GM18526 (cell line): ENCODE results near the gene HABP4.

Experiments
- POLR2A ChIP-seq: IDR thresholded peaks from 3 replicates; pipeline ENCODE4 v1.6.1; 2011; ENCODE audit not compliant: insufficient read length; ENCODE audit errors: extremely low read depth

HABP4 gene

DNA sequence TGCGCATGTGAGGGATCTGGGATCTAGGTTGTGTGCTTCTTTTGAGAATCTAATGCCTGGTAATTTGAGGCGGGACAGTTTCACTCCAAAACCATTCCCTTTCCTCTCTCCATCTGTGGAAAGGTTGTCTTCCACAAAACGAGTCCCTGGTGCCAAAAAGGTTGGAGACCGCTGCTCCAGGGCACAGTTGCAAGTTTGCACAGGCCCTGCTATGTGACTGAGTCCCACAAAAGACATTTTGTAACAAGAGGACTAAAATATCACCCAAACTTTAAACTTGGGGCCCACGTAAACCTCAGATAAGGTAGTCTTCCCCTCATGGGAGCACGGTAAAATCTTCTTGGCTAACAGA lies 26.0 kb upstream of the HABP4 start:
- TF ChIP-seq POLR2A = no peak

DNA sequence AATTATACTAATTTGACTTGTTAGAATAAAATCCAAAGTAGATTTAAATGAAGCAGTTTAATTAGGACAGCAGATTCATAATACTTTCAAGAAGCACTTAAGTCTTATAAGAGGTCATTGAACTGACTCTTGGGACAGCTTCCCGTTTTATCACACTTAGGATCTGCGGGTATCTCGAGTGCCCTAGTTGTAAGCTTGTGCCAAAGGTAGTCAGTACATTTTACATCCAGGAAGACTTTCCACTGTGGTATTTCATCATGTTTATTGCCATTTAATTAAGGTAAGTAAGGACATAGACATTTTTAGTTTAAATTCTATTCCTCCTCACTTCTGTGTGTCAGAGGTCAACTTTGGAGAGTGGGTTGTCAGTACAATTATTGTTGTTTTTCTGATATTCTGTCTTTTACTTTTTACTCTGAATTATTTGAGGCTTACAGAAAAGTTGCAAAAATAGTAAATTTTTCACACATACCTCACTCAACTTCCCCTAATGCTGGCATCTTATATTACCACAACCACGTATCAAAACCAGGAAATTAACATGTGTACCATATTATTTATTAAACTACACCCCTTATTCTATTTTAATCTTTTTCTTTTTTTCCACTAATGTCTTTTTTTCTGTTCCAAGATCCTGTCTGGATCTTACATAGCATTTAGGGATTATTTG lies 24.3 kb upstream of the HABP4 start:
- TF ChIP-seq POLR2A = no peak

DNA sequence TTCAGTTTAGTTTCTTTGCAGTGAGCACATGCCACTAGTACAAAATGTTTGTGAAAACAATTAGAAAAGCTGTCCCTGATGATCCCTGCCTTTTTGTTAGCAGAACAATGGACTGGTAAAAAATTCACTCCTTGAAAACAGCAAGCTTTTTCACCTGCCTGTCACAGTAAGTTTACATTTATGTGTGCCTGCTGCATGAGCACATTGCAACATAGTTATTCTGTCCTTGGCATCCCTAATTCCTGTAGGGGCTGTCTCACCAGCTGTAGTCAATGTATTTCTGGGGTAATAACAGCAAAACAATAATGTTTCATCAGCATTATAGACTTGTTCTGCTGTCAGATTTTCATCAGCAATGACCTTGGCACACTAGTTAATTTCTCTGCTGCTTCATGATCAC lies 20.2 kb upstream of the HABP4 start:
- no peak for TF ChIP-seq POLR2A

DNA sequence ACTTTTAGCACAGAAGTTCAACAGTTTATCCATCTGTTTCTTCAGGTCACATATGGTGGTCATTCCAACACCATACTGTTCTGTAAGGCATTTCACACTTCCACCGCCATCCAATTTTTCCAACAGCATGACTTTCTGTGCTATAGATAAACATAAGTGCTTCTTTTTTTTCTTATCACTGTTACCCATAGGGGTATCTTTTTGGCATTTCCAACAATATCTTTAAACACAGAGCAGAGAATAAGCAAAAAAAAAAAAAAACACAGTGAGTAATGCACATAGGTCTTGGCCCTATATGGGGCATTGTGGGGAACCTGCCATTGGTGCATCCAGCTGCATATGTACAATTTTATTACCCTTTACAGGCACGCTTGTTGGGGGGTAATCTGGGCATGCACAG lies 19.6 kb upstream of the HABP4 start:
- no peak for TF ChIP-seq POLR2A

DNA sequence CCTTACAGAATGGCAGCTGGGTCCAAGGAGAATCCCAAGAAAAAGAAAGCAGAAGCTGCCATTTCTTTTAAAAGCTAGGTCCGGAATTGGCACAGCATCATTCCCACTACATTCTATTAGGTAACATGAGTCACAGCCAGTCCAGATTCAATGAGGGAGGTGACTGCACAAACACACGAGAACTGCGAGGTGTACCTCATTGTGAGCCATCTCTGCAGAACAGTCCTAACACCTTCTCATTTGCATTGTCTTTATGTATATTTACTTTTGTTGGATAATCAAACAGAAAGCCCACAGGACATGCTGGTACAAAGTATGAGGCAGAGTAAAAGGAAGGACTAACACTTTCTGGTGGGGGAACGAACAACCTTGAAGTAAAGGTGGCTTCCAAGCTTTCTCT lies 14.6 kb upstream of the HABP4 start:
- TF ChIP-seq POLR2A = no peak

DNA sequence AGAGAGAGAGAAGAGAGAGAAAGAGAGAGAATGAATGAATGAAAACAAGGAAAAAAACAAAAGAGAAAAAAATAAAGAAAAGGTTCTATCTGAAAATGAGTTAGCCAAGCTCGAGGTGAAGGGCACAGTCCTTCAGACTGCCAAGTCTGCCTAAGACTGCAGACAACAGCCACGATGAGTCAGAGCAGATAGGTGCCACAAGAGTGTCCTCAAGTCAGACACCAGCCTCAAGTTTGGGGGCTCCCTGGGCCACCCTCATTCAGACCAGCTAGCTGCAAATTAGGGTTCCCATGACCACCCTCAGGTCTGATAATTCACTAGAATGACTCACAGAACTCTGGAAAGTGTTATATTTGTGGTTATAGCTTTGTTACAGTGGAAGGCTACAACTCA lies 13.9 kb upstream of the HABP4 start:
- TF ChIP-seq POLR2A = no peak

DNA sequence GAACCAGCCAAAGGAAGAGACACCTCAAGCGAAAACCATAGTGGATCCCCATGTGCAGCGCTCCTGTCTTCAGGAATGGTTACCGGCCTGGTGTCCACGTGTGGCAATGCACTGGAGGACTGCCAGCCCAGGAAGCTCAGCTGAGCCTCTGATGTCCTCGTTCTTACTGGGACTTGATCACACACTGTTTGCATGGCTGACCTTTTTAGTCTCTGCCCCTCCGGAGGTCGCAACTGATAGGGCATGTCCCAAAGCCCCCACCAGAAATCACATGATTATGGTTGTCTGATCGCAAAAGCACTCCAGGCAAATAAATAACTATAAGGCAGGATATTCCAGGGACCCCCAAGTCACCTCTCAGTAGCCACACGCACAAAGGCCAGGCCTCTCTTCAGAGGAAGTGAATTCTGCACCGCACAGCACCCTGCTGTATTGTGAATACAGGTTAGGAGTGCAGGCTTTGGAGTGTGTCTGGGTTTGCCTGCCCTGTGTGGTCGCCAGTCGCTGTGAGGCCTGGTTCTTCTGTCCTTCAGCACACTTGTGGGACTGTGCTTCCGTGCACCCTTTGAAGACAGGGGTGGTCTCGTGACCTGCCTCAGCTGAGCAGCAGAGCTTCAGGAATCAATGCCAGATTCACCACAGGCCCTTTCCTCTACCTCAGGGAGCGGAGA lies 13.4 kb upstream of the HABP4 start:
- no peak for TF ChIP-seq POLR2A

DNA sequence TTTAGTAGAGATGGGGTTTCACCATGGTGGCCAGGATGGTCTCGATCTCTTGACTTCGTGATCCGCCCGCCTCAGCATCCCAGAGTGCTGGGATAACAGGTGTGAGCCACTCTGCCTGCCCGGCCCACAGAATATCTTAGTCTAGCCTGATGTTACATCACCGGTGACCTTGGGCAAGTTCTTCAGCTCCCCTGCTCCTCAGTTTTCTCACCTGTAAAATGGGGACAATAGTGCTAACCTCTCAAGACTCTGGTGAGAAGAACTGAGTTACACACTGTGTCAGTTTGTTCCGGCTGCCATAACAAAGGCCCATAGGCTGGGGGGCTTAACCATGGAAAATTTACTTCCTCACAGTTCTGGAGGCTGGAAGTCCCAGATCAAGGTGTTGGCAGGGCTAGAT lies 12.5 kb upstream of the HABP4 start:
- no peak for TF ChIP-seq POLR2A

DNA sequence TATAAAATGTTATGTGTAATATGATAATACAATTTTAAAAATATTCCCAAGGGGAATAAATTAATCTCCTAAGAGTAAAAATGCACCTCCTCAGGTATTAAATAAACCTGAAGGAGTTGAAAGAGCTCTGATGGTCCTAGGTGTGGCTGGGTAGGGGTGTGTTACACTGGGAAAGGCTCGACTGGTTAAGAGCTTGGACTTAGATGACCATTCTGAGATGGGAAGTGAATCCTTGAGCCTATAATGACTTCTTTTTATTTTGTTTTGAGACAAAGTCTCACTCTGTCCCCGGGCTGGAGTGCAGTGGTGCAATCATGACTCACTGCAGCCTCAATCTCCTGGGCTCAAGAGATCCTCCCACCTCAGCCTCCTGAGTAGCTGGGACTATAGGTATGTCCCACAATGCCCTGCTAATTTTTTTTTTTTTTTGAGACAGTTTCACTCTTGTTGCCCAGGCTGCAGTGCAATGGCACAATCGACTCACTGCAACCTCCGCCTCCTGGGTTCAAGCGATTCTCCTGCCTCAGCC lies 9.2 kb upstream of the HABP4 start:
- TF ChIP-seq POLR2A = no peak

DNA sequence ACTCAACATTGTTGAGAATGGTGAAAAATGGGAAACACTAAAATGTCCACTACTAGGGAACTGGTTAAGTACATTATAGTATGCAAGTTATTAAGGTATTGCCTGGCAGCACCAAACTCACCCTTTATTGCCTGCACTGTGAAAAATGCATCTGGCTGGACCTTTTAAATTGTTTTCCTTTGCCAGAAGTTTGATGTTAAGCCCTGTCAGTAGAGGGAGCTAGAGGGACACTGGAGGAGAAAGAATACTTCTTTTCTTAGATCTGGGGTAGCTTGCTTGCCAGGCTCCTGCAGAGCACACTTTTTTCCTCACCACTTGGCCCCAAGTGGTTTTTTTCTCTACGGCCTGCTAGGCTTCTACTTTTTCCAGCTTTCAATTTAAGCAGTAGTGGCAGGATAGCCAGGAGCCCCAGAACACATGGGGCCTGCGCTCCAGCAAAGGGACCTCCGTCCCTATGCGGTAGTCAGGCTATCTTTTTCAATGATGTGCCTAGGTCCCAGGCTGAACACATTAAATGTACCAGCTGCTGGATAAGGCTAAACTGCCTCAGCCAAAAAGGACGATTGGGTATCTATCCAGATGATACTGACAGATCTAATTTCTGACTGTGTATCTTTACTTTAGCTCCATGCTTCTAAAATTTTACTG lies 8.0 kb upstream of the HABP4 start:
- TF ChIP-seq POLR2A = no peak

DNA sequence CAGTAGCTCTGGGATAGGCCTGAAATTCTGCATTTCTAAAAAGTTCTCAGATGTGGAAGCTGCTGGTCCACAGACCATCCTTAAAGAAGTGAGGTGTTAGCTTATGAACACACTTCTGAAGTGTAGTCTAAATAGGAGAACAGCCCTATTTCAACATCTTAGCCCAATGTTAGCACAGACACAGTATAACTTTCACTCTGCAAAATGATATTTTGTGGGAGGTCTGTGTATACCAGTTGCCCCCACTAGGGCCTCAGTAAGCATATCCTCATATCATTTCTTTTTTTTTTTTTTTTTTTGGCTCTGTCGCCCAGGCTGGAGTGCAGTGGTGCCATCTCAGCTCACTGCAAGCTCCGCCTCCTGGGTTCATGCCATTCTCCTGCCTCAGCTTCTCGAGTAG lies 7.5 kb upstream of the HABP4 start:
- no peak for TF ChIP-seq POLR2A

DNA sequence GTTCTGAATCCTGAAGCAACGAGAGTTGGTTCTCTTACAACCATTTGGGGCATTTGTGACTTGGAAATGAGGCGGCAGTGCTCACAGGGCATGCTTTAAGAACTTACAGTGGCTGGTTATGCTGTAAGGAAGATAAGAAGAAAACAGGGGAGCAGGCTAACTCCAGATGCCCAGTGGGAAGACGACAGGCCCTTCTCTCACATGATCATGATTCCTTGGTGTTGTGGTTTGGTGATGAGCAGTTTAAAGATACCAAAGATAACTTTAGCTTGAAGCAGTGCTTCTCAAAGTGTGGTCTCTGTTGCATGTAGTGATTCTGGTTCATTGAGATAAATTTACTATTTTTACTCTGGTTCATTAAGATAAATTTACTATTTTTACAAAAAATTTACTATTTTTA lies 2.6 kb upstream of the HABP4 start:
- no peak for TF ChIP-seq POLR2A

DNA sequence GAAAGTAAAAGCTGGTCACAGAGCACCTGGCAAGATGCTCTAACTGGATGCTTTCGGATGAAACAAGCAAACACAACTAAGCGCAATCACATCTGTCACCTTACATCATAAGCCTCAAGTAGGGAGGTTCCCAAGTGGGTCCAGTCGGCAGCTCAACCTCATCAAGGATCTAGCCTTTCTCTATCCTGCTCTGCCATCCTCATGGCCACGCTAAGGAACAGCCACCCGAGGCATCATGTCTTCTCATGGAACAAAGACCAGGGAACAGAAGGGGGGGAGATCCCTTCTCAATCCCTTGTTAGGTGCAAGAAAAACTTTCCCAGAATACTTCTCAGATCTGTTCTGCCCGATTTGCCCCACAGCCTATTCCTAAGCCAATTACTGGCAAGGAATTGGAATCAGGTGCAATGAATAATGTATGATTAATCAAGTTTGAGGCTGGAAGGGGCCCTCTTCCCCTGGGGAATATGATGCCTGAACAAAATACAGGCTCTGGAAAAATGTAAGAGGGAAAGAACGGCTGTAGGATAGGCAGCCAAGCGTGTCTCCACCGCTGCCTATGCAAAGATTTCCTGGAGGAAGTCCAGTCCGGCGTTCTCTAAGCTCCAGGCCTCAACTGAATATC lies 1.3 kb upstream of the HABP4 start:
- TF ChIP-seq POLR2A = no peak

DNA sequence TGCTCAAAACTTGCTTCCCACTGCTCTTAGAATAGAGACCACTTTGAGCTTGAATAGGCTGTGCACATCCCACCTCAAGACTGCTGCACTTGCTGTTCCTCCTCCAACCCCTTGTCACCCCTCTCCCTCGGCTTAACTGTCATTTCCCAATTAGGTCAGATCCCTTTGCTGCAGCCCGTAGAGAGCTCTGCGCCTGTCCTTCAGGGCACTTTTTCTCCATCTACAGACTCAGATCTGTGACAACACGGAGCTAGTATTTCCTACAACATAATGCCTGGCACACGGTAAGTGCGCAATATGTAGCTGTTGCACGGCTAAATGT lies 485 bp upstream of the HABP4 start:
- TF ChIP-seq POLR2A = no peak

DNA sequence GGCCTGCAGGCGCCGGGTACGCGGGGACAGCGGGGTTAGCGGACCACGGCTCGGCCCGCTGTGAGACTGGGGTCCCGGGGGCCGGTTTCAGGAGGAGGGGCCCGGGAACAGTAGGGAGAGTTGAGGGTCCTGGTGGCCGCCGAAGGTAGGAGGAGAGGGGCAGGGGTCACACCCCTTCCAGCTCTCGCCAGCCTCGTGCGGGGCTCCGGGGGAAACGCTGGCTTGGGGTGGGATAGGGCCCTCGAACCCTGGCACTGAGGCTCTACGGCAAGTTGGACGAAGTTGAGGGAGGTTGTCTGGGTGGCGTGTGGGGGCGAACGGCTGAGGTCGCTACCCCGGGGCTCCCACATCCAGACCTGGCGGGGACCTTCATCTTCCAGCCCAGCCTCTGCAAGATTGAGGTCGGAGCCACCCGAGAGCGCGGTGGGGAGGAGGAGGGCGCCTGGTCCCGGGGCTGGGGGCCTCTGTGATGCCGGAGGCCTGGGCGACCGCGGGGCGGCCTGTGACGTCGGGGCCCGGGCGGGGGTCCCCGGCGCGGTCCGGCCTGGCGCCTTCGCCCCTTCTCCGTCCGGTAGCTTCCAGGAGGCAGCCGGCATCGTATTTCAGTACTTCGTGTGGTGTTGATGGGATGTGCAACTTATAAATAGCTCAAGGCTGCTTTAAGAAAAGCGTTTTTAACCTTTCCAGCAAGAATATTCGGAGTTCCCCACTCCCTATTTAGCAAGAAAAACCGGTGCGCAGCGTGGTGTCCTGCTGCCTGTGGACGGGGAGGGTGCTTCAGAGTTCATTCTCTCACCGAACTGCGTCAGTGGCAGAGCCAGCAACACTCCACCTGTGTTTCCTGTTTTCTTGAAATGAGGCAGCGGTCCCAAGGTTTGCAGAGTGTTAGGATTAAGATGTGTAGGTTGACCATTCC lies 902 bp downstream of the HABP4 start:
- TF ChIP-seq POLR2A = no peak
